Measurements from ENCODE around the gene CARD19.
"Not testable (repeated sequence)": the region's sequence is repeated elsewhere in the genome, so short reads cannot be mapped to it uniquely, and the experiment has no call there.

Gene CARD19

GRCh38 chr9:93107825-93108161 is 11.8 kb downstream of the CARD19 start:
- DNase-seq, result no peak

- DNase-seq, result no peak
Measured at GRCh38 chr9:93108291-93109041, 12.4 kb downstream of the CARD19 start.

GRCh38 chr9:93110311-93110855 is 14.4 kb downstream of the CARD19 start:
- no peak for DNase-seq

GRCh38 chr9:93111001-93111370 is 15.0 kb downstream of the CARD19 start:
- DNase-seq, result no peak

- no peak for DNase-seq
Measured at GRCh38 chr9:93111371-93112115, 15.5 kb downstream of the CARD19 start.

- DNase-seq, result no peak
Measured at GRCh38 chr9:93112116-93112863, 16.3 kb downstream of the CARD19 start.

- DNase-seq, result no peak
Measured at GRCh38 chr9:93112864-93113389, 16.9 kb downstream of the CARD19 start.

- DNase-seq, result peak; percentile 78
Measured at GRCh38 chr9:93114169-93114983, 18.4 kb downstream of the CARD19 start.

GRCh38 chr9:93114984-93115335 is 18.9 kb downstream of the CARD19 start:
- DNase-seq, result no peak

GRCh38 chr9:93115486-93116071 is 19.6 kb downstream of the CARD19 start:
- DNase-seq, result no peak

GRCh38 chr9:93116072-93116961 is 20.3 kb downstream of the CARD19 start:
- DNase-seq, result no peak

GRCh38 chr9:93117521-93117920 is 21.5 kb downstream of the CARD19 start:
- DNase-seq, result not testable (repeated sequence)

GRCh38 chr9:93117924-93118862 is 22.2 kb downstream of the CARD19 start:
- DNase-seq, result no peak

- no peak for DNase-seq
Measured at GRCh38 chr9:93118863-93119702, 23.1 kb downstream of the CARD19 start.

GRCh38 chr9:93119703-93119952 is 23.6 kb downstream of the CARD19 start:
- no peak for DNase-seq

- no peak for DNase-seq
Measured at GRCh38 chr9:93119953-93120845, 24.2 kb downstream of the CARD19 start.

- DNase-seq, result no peak
Measured at GRCh38 chr9:93120846-93121315, 24.9 kb downstream of the CARD19 start.

Data from NCI-H2171 treated with DMSO at 0.1 percent for 48 hours (cell line).